SK-N-SH (cell line): Measurements from ENCODE around the gene ABLIM2. TPM values are rescaled to one million over a fixed set of nuclear protein-coding genes. Genes with fewer than 3 reads are reported as not detected.

Source experiments
- CTCF ChIA-PET: fragments of 300-600, 350-600 bp; formaldehyde crosslinking; extraction: SDS; loops from one replicate; lab custom pipeline; 2021; lab: Yijun Ruan, JAX
- POLR2A ChIA-PET: fragments of 350-600 bp; sonication (Branson Sonifier 250); formaldehyde crosslinking; extraction: SDS; loops from one replicate; lab custom pipeline; 2020; ENCODE audit warnings: antibody characterized with exemption, inconsistent platforms; lab: Yijun Ruan, JAX
- DNase-seq: peaks from one replicate; pipeline ENCODE4 v3.0.0; 2012
- H2AFZ ChIP-seq: fragments of 200-600 bp; sonication (generic); 2 replicates; pipeline ENCODE4 v1.8.1; 2016; ENCODE audit warnings: antibody characterized with exemption, mild to moderate bottlenecking, low read depth
- H3F3A ChIP-seq: fragments of 200-600 bp; sonication (generic); replicated peaks from 2 replicates; pipeline ENCODE3; 2016; ENCODE audit warnings: antibody characterized with exemption, mild to moderate bottlenecking; ENCODE audit not compliant: insufficient read depth
- H3K27ac ChIP-seq, 2 experiments: fragments of 200-500 bp in 1 of 2; fragments of 200-600 bp in 1 of 2; sonication (Bioruptor generic) in 1 of 2; sonication (generic), shearing (Covaris generic) in 1 of 2; 2 replicates each; pipeline versions ENCODE4 v1.5.1 to v1.6.1; 2014 to 2016; ENCODE audit warnings: low read depth in 2 of 2, inconsistent platforms in 1 of 2, low read length in 1 of 2, mild to moderate bottlenecking in 1 of 2, mixed read lengths in 1 of 2
- H3K27me3 ChIP-seq: fragments of 200-600 bp; sonication (generic), shearing (Covaris generic); 2 replicates; pipeline ENCODE4 v1.6.1; 2016; ENCODE audit warnings: mixed run types; ENCODE audit not compliant: insufficient read depth
- H3K36me3 ChIP-seq, 2 experiments: fragments of 200-500 bp in 1 of 2; fragments of 200-600 bp in 1 of 2; sonication (Bioruptor generic) in 1 of 2; sonication (generic) in 1 of 2; replicated peaks in 1 of 2; 2 replicates each; pipeline versions ENCODE3 to v1.5.1; 2014 to 2016; ENCODE audit warnings: low read length in 1 of 2, mild to moderate bottlenecking in 1 of 2; ENCODE audit not compliant: insufficient read depth in 2 of 2, control insufficient read depth in 1 of 2
- H3K4me1 ChIP-seq, 2 experiments: fragments of 200-500 bp in 1 of 2; fragments of 200-600 bp in 1 of 2; sonication (Bioruptor generic) in 1 of 2; sonication (generic), shearing (Covaris generic) in 1 of 2; 2 replicates each; pipeline versions ENCODE4 v1.5.1 to v1.6.1; 2014 to 2016; ENCODE audit warnings: low read depth in 1 of 2, low read length in 1 of 2, mixed run types in 1 of 2; ENCODE audit not compliant: insufficient read depth in 2 of 2, control insufficient read depth in 1 of 2
- H3K4me2 ChIP-seq: fragments of 200-600 bp; sonication (generic), shearing (Covaris generic); 2 replicates; pipeline ENCODE4 v1.6.1; 2017; ENCODE audit warnings: mixed run types
- H3K4me3 ChIP-seq, 2 experiments: fragments of 200-500 bp in 1 of 2; fragments of 200-600 bp in 1 of 2; sonication (Bioruptor generic) in 1 of 2; sonication (generic), shearing (Covaris generic) in 1 of 2; 2 replicates each; pipeline versions ENCODE4 v1.5.1 to v1.8.1; 2014 to 2016; ENCODE audit warnings: low read depth in 2 of 2, inconsistent platforms in 1 of 2, low read length in 1 of 2, mild to moderate bottlenecking in 1 of 2, mixed read lengths in 1 of 2, moderate library complexity in 1 of 2
- H3K79me2 ChIP-seq: fragments of 200-600 bp; sonication (generic); 2 replicates; pipeline ENCODE4 v1.8.1; 2017; ENCODE audit warnings: mild to moderate bottlenecking; ENCODE audit not compliant: insufficient read depth
- H3K9ac ChIP-seq: fragments of 200-600 bp; sonication (generic); 2 replicates; pipeline ENCODE4 v1.6.1; 2017; ENCODE audit warnings: mixed run types
- H3K9me2 ChIP-seq: fragments of 200-600 bp; sonication (generic); 2 replicates; pipeline ENCODE4 v1.6.1; 2017; ENCODE audit warnings: mixed run types
- H3K9me3 ChIP-seq: fragments of 200-600 bp; sonication (generic); 2 replicates; pipeline ENCODE4 v1.6.1; 2017; ENCODE audit warnings: mixed run types, mild to moderate bottlenecking, moderate library complexity
- H4K20me1 ChIP-seq: fragments of 200-600 bp; sonication (generic); 2 replicates; pipeline ENCODE4 v1.6.1; 2017; ENCODE audit warnings: mild to moderate bottlenecking, mixed run types; ENCODE audit not compliant: insufficient read depth
- ELF1 ChIP-seq: IDR thresholded peaks from 2 replicates; pipeline ENCODE4 v1.4.0; 2012
- EZH2phosphoT487 ChIP-seq: fragments of 200-600 bp; sonication (generic); IDR thresholded peaks from 2 replicates; pipeline ENCODE4 v1.6.1; 2017; ENCODE audit warnings: low read depth, mixed run types, mild to moderate bottlenecking, antibody characterized with exemption, moderate library complexity, borderline replicate concordance
- JUND ChIP-seq: IDR thresholded peaks from 2 replicates; pipeline ENCODE4 v1.4.0; 2012
- MXI1 ChIP-seq: IDR thresholded peaks from 2 replicates; pipeline ENCODE4 v1.6.1; 2012; ENCODE audit warnings: mild to moderate bottlenecking, low read depth, low read length, improper control_type of control experiment
- POLR2AphosphoS5 ChIP-seq: IDR thresholded peaks from 2 replicates; pipeline ENCODE4 v1.6.1; 2012; ENCODE audit warnings: low read depth, low read length
- RXRA ChIP-seq: IDR thresholded peaks from 2 replicates; pipeline ENCODE4 v1.4.0; 2012; ENCODE audit warnings: low read depth, mild to moderate bottlenecking, borderline replicate concordance
- TAF1 ChIP-seq: IDR thresholded peaks from 2 replicates; pipeline ENCODE4 v1.6.1; 2012; ENCODE audit warnings: low read depth, mild to moderate bottlenecking, low read length, moderate library complexity, borderline replicate concordance
- TEAD4 ChIP-seq: IDR thresholded peaks from 2 replicates; pipeline ENCODE4 v1.4.0; 2012; ENCODE audit warnings: mild to moderate bottlenecking, borderline replicate concordance; ENCODE audit not compliant: insufficient read depth
- YY1 ChIP-seq: IDR thresholded peaks from 2 replicates; pipeline ENCODE4 v1.4.0; 2012; ENCODE audit warnings: low read depth, mild to moderate bottlenecking
- WGBS: methylation state at CpG from one replicate; pipeline ENCODE4 v1.1.6; 2017; ENCODE audit warnings: low lambda C conversion rate; 5-methylcytosine and 5-hydroxymethylcytosine counted together
- polyA plus RNA-seq, 3 experiments: library from polyadenylated mRNA; depleted of rRNA; stranded (reverse); fragments of >200 nt; gene quantifications; 2 replicates each; pipeline ENCODE4 v1.2.3, GENCODE V29; 2012
- TF ChIP-seq, protein P1 (sequence below): IDR thresholded peaks from 2 replicates; pipeline ENCODE4; 2012
- TF ChIP-seq, protein P2 (sequence below): IDR thresholded peaks from 2 replicates; pipeline ENCODE4 v1.4.0; 2012; ENCODE audit warnings: low read depth, borderline replicate concordance
- TF ChIP-seq, protein P3 (sequence below): fragments of 200-600 bp; sonication (generic); IDR thresholded peaks from 2 replicates; pipeline ENCODE4 v1.6.1; 2017; ENCODE audit warnings: antibody characterized with exemption, mild to moderate bottlenecking, moderate library complexity
- TF ChIP-seq, protein P4 (sequence below): IDR thresholded peaks from 2 replicates; pipeline ENCODE4 v1.4.0; 2012; ENCODE audit warnings: low read depth, borderline replicate concordance

Gene ABLIM2
- polyA plus RNA-seq, 1 of the 3 experiments (the other 2 are of a cell fraction), result 0.53 TPM

DNA sequence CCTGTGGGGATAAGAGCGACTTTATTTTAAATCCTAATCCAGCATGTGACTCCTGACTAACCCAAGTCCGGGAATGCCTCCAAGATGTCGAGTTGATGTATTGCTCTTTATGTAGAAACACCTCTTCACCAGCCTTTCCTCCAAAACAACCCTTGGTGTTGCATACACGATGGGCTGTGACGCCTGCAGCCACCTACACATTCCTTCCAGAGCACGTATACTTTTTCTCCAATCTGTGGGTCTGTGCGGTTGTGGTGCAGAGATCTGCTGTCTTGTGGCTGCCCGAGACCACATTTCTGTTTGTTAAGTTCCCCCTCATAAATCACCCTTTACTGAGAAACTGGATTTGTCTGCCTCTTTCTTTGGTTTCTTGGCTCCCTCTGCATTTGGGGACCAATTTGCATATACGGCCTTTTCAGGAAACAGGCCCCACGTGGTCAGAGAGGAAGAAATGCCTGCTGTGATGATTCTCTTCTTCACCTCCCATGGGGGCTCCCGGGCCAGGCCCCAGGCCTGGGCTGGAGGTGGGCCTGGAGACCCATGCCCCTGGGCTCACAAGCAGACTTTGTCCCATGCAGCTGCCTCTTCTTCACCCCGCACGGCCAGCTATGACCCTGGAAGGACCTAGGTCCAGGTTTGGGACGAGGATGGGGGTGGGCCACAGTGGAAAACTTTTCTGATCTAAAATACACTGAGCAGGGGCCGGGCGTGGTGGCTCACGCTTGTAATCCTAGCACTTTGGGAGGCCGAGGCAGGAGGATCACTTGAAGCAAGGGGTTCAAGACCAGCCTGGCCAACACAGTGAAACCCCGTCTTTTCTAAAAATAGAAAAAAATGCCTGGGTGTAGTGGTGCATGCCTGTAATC is 197.6 kb downstream of the ABLIM2 start (continued):
- TF ChIP-seq, protein P1, sequence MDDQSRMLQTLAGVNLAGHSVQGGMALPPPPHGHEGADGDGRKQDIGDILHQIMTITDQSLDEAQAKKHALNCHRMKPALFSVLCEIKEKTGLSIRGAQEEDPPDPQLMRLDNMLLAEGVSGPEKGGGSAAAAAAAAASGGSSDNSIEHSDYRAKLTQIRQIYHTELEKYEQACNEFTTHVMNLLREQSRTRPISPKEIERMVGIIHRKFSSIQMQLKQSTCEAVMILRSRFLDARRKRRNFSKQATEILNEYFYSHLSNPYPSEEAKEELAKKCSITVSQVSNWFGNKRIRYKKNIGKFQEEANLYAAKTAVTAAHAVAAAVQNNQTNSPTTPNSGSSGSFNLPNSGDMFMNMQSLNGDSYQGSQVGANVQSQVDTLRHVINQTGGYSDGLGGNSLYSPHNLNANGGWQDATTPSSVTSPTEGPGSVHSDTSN, result peak; percentile 98
- TF ChIP-seq ELF1, result no peak
- peak; percentile 81 for TF ChIP-seq JUND
- no peak for TF ChIP-seq MXI1
- TF ChIP-seq, protein P2, sequence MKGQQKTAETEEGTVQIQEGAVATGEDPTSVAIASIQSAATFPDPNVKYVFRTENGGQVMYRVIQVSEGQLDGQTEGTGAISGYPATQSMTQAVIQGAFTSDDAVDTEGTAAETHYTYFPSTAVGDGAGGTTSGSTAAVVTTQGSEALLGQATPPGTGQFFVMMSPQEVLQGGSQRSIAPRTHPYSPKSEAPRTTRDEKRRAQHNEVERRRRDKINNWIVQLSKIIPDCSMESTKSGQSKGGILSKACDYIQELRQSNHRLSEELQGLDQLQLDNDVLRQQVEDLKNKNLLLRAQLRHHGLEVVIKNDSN, result peak; percentile 81
- TF ChIP-seq, protein P3, sequence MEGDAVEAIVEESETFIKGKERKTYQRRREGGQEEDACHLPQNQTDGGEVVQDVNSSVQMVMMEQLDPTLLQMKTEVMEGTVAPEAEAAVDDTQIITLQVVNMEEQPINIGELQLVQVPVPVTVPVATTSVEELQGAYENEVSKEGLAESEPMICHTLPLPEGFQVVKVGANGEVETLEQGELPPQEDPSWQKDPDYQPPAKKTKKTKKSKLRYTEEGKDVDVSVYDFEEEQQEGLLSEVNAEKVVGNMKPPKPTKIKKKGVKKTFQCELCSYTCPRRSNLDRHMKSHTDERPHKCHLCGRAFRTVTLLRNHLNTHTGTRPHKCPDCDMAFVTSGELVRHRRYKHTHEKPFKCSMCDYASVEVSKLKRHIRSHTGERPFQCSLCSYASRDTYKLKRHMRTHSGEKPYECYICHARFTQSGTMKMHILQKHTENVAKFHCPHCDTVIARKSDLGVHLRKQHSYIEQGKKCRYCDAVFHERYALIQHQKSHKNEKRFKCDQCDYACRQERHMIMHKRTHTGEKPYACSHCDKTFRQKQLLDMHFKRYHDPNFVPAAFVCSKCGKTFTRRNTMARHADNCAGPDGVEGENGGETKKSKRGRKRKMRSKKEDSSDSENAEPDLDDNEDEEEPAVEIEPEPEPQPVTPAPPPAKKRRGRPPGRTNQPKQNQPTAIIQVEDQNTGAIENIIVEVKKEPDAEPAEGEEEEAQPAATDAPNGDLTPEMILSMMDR, result no peak
- no peak for TF ChIP-seq EZH2phosphoT487
- no peak for TF ChIP-seq TAF1
- peak; percentile 76; the same call in 1 of the 2 replicates for TF ChIP-seq RXRA
- TF ChIP-seq POLR2AphosphoS5, result peak; percentile 63; the same call in 1 of the 2 replicates
- TF ChIP-seq, all 33 proteins: peak for 14

DNA sequence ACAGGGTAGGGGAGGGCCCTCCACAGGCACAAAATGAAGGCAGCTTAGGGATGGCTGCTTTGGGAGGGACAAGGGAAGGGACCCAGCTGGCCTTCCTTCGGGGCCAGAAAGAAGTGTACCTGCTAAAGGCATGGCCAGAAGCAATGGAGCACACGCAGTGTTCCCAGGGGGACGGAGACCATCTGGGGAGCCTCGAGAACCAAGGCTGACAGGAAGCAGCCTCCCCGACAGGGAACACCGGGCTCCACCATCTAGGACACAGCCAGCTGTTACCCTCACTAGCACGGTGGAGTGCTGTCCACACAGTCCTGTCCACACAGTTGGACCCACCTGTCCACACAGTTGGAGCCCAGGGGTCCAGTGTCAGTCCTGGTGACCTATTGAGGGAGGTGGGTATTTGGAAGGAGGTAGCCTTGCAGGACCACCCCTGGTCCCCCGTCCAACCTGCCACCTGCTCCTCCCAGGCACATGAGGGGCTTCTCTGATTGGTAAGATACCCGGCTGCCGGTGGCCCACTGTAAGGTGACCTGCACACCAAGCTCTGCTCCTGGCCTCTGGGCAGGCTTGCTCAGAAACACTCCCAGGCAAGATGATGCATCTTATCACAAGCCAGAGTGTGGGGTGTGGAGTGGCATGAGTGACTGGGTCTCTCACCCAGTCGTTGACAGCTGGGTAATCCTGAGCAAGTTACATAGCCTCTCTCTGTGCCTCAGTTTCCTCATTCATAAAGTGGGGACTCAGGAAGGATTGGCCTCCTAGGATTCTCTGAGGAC is 198.4 kb downstream of the ABLIM2 start:
- no peak for TF ChIP-seq EZH2phosphoT487
- TF ChIP-seq TAF1, result no peak
- no peak for TF ChIP-seq YY1
- TF ChIP-seq, protein P4, sequence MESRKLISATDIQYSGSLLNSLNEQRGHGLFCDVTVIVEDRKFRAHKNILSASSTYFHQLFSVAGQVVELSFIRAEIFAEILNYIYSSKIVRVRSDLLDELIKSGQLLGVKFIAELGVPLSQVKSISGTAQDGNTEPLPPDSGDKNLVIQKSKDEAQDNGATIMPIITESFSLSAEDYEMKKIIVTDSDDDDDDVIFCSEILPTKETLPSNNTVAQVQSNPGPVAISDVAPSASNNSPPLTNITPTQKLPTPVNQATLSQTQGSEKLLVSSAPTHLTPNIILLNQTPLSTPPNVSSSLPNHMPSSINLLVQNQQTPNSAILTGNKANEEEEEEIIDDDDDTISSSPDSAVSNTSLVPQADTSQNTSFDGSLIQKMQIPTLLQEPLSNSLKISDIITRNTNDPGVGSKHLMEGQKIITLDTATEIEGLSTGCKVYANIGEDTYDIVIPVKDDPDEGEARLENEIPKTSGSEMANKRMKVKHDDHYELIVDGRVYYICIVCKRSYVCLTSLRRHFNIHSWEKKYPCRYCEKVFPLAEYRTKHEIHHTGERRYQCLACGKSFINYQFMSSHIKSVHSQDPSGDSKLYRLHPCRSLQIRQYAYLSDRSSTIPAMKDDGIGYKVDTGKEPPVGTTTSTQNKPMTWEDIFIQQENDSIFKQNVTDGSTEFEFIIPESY, result no peak
- TF ChIP-seq TEAD4, result no peak
- H3K79me2 ChIP-seq, result peaks cover 2% of the 10 kb centered on the region; the same call in 1 of the 2 replicates
- no peak overlapping the region for H2AFZ ChIP-seq
- peak overlapping the region; percentile 57; the same call in 1 of the 2 replicates for H3K4me2 ChIP-seq
- no peak for DNase-seq
- H3K9me3 ChIP-seq, result no peaks in the 10 kb centered on the region
- no peaks in the 10 kb centered on the region for H3K9me2 ChIP-seq
- H3K36me3 ChIP-seq, result no peaks in the 10 kb centered on the region
- H3F3A ChIP-seq, result peaks cover 26% of the 10 kb centered on the region
- POLR2A ChIA-PET, result no interaction called here
- H3K9ac ChIP-seq, result peak overlapping the region; percentile 0; the same call in 1 of the 2 replicates
- H3K4me1 ChIP-seq, result peaks cover 16 to 48% of the 10 kb centered on the region in 2 experiments; a peak in 3 of 4 replicates
- CTCF ChIA-PET, result interaction anchor here (0.9 to 1.9 kb wide), 3 partner anchors 12 to 30 kb away, joined by 3 to 6 read pairs (median 3); no protein-coding TSS in a partner anchor
- H3K27ac ChIP-seq, result peak overlapping the region; percentile 51 to 92
- H4K20me1 ChIP-seq, result no peaks in the 10 kb centered on the region
- no peaks in the 10 kb centered on the region for H3K27me3 ChIP-seq
- no peak overlapping the region for H3K4me3 ChIP-seq
- WGBS, result 88% methylated on average over 6 of the region's 11 CpGs
